Stomach (tissue), 4 donors: ENCODE measurements around the gene GPX7.

Experiments used
- CTCF ChIP-seq, 7 experiments: fragments of 450-650 bp in 4 of 7; fragments of 200-600 bp in 3 of 7; sonication (generic) in 3 of 7; IDR thresholded peaks; one replicate each; pipeline ENCODE4 v1.5.1; 2016 to 2019; ENCODE audit warnings: antibody characterized with exemption in 7 of 7, control low read depth in 2 of 7, mild to moderate bottlenecking in 1 of 7
- EP300 ChIP-seq: sonication (generic); formaldehyde crosslinking; IDR thresholded peaks from one replicate; pipeline ENCODE4 v1.6.1; 2017; ENCODE audit warnings: antibody characterized with exemption
- POLR2A ChIP-seq, 4 donors: fragments of 450-650 bp; IDR thresholded peaks; one replicate each; pipeline ENCODE4 v1.6.1; 2016; ENCODE audit warnings: antibody characterized with exemption in 4 of 4, control low read depth in 2 of 4, mild to moderate bottlenecking in 1 of 4, moderate library complexity in 1 of 4

- TF ChIP-seq EP300 (no peak), POLR2A (IDR thresholded peaks at IDR 0.05) (no peak), CTCF (IDR thresholded peaks at IDR 0.05) (peak in 1 of 7 experiments; percentile 10)
Observed at GRCh38 chr1:52552505-52553361, 49.4 kb upstream of the GPX7 start, which contains the start of gene TUT4.
